ENCODE data around the gene S100A1. TPM values are rescaled to one million over a fixed set of nuclear protein-coding genes. Genes with fewer than 3 reads are reported as not detected.

S100A1 gene
- total and polyA plus RNA-seq, 2 of the 13 experiments (the other 11 are each of a cell fraction or from before 2014, with no cell fraction given): 120 to 251 TPM

- TF ChIP-seq, protein P1, sequence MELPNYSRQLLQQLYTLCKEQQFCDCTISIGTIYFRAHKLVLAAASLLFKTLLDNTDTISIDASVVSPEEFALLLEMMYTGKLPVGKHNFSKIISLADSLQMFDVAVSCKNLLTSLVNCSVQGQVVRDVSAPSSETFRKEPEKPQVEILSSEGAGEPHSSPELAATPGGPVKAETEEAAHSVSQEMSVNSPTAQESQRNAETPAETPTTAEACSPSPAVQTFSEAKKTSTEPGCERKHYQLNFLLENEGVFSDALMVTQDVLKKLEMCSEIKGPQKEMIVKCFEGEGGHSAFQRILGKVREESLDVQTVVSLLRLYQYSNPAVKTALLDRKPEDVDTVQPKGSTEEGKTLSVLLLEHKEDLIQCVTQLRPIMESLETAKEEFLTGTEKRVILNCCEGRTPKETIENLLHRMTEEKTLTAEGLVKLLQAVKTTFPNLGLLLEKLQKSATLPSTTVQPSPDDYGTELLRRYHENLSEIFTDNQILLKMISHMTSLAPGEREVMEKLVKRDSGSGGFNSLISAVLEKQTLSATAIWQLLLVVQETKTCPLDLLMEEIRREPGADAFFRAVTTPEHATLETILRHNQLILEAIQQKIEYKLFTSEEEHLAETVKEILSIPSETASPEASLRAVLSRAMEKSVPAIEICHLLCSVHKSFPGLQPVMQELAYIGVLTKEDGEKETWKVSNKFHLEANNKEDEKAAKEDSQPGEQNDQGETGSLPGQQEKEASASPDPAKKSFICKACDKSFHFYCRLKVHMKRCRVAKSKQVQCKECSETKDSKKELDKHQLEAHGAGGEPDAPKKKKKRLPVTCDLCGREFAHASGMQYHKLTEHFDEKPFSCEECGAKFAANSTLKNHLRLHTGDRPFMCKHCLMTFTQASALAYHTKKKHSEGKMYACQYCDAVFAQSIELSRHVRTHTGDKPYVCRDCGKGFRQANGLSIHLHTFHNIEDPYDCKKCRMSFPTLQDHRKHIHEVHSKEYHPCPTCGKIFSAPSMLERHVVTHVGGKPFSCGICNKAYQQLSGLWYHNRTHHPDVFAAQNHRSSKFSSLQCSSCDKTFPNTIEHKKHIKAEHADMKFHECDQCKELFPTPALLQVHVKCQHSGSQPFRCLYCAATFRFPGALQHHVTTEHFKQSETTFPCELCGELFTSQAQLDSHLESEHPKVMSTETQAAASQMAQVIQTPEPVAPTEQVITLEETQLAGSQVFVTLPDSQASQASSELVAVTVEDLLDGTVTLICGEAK (IDR thresholded peaks at IDR 0.05): no peak
- TF ChIP-seq, protein P1 (CRISPR knock-in tag; IDR thresholded peaks at IDR 0.05): 0 out of 2 replicates have a peak, but pooled peaks have one; percentile 30
- TF ChIP-seq MAZ (IDR thresholded peaks at IDR 0.05; ENCODE audit: borderline replicate concordance, low read depth, low read length) (no peak), MAZ (CRISPR knock-in tag; IDR thresholded peaks at IDR 0.05; ENCODE audit: low read depth) (0 out of 2 replicates have a peak, but pooled peaks have one; percentile 5), JDP2 (CRISPR knock-in tag; IDR thresholded peaks at IDR 0.05; ENCODE audit: borderline replicate concordance) (no peak), SP2 (CRISPR knock-in tag; IDR thresholded peaks at IDR 0.05) (0 out of 2 replicates have a peak, but pooled peaks have one; percentile 39), TEAD3 (CRISPR knock-in tag; optimal IDR thresholded peaks at IDR 0.05; ENCODE audit: borderline replicate concordance) (peak; percentile 17), ZMYM4 (CRISPR knock-in tag; IDR thresholded peaks at IDR 0.05) (no peak; the same call in 1 of the 2 replicates), ZNF292 (CRISPR knock-in tag; IDR thresholded peaks at IDR 0.05; ENCODE audit: borderline replicate concordance, low read depth) (no peak), RXRB (CRISPR knock-in tag; IDR thresholded peaks at IDR 0.05; ENCODE audit: borderline replicate concordance) (no peak), MATR3 (CRISPR knock-in tag; IDR thresholded peaks at IDR 0.05) (no peak), AGO2 (optimal IDR thresholded peaks at IDR 0.05; ENCODE audit: low read depth, low read length) (peak; percentile 21), ZNF746 (CRISPR knock-in tag; IDR thresholded peaks at IDR 0.05) (no peak), ZSCAN31 (CRISPR knock-in tag; IDR thresholded peaks at IDR 0.05; ENCODE audit: low read depth) (peak; percentile 29; the same call in 1 of the 2 replicates), SRSF1 (optimal IDR thresholded peaks at IDR 0.05; ENCODE audit: low read depth, low read length) (peak; percentile 35)
- TF ChIP-seq, protein P2, sequence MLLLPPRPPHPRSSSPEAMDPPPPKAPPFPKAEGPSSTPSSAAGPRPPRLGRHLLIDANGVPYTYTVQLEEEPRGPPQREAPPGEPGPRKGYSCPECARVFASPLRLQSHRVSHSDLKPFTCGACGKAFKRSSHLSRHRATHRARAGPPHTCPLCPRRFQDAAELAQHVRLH (CRISPR knock-in tag; IDR thresholded peaks at IDR 0.05; ENCODE audit: borderline replicate concordance, low read depth): no peak
- TF ChIP-seq, protein P3, sequence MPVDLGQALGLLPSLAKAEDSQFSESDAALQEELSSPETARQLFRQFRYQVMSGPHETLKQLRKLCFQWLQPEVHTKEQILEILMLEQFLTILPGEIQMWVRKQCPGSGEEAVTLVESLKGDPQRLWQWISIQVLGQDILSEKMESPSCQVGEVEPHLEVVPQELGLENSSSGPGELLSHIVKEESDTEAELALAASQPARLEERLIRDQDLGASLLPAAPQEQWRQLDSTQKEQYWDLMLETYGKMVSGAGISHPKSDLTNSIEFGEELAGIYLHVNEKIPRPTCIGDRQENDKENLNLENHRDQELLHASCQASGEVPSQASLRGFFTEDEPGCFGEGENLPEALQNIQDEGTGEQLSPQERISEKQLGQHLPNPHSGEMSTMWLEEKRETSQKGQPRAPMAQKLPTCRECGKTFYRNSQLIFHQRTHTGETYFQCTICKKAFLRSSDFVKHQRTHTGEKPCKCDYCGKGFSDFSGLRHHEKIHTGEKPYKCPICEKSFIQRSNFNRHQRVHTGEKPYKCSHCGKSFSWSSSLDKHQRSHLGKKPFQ (CRISPR knock-in tag; IDR thresholded peaks at IDR 0.05; ENCODE audit: insufficient replicate concordance): no peak
- TF ChIP-seq, protein P4, sequence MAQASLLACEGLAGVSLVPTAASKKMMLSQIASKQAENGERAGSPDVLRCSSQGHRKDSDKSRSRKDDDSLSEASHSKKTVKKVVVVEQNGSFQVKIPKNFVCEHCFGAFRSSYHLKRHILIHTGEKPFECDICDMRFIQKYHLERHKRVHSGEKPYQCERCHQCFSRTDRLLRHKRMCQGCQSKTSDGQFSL (CRISPR knock-in tag; IDR thresholded peaks at IDR 0.05): peak; percentile 89; the same call in 1 of the 2 replicates
These were observed at the start of gene S100A1 (continued) for GRCh38 chr1:153627715-153628626.
